SKM-1 (cell line): ENCODE data around the gene ADO.

Experiments used
- DNase-seq: peaks from one replicate; lab custom pipeline; 2025; ENCODE audit not compliant: unreplicated experiment; lab: John Stamatoyannopoulos, UW

Gene ADO

DNA sequence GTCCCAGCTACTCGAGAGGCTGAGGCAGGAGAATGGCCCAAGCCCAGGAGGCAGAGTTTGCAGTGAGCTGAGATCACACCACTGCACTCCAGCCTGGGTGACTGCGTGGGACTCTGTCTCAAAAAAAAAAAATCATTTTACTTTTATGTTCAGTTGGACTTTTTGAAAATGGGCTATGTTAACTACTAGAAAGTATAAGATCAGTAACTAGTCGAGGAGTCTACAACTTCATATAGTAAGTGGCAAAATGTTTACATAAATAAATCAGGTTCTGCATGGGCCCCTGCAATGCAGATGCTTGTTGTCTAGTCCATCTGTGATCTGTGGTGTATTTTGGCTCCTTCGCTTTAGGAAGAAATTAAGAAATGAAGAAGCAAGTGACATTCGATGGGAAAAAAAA lies 12.3 kb upstream of the ADO start:
- no peak for DNase-seq

DNA sequence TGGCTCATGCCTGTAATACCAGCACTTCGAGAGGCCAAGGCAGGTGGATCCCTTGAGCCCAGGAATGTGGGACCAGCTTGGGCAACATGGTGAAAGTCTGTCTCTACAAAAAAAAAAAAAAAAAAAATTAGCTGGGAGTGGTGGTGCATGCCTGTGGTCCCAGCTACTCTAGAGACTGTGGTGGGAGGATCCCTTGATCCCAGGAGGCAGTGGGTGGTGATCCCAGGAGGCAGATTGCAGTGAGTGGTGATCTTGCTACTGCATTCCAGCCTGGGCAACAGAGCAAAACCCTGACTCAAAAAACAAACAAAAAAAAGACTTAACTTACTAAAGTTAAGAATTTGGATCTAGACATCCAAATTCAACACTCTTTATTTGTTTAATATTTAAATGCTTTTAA lies 10.2 kb upstream of the ADO start:
- DNase-seq = no peak

DNA sequence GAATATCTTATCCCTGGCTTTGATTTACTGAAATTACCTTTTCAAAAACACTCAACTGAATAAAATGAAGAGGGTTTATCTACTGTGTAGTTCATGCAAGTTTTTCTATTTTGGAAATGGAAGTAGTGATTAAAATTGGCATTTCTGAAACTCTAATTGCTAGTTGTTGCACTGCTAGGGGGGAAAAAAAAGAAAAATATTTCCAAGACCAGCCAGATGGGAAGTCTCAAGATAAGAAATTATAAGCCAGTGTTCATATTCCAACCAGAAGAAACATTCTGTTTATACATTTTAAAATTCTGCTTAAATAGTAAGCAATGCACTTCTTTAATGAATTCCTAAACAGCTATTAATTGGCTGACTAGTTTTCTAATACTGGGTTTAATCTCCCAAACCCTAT lies 9.4 kb upstream of the ADO start:
- DNase-seq = no peak

DNA sequence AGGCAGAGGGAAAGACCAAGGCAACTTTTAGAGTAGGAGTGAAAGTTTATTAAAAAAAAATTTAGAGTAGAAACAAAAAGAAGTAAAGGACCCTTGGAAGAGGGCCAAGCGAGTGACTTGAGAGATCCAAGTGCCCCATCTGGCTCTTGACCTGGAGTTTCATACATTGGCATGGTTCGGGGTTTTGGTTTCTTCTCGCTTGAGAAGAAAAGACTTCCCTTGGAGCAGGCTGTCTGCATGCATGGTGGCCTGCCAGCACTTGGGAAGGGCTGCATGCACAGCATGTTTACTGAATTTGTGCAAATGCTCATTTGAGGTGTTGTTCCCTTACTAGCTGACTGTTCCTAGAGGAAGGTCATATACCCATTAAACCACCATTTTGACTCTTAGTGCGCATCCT lies 8.8 kb upstream of the ADO start:
- no peak for DNase-seq

DNA sequence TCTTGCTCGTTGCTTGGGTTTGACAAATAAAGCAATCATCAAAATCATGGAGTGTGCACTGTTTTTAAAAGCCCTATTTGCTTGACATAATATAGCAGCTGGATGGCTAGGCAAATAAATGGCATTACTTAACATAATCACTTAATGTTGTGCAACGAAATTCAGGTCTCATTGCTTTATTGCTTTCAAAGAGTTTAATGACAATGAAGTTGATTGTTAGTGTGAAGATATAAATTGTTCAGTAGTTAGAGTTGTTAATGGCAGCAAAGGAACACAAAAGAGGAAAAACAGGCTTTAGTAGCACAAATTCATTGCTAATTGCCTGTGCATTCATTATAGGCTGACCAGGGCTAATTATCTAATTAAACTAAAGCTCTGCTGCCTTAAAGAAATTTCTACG lies 7.6 kb upstream of the ADO start:
- DNase-seq = no peak

DNA sequence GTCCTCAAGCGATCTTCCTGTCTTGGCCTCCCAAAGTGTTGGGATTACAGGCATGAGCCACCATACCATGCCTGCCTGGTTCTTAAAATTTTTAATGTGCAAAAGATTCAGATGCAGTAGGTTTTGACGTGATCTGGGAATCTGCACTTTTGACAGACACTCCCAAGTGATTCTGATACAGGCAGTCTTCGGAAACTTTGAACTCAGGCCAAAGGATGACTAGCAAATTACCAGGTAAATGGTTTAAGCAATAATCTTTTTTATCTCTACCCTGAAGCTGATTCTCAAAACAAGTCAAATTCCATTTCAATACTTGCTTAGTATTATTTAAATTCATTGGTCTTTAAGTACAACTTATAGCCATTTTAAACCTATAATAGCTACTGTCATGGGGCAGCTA lies 2.6 kb upstream of the ADO start:
- DNase-seq = no peak

DNA sequence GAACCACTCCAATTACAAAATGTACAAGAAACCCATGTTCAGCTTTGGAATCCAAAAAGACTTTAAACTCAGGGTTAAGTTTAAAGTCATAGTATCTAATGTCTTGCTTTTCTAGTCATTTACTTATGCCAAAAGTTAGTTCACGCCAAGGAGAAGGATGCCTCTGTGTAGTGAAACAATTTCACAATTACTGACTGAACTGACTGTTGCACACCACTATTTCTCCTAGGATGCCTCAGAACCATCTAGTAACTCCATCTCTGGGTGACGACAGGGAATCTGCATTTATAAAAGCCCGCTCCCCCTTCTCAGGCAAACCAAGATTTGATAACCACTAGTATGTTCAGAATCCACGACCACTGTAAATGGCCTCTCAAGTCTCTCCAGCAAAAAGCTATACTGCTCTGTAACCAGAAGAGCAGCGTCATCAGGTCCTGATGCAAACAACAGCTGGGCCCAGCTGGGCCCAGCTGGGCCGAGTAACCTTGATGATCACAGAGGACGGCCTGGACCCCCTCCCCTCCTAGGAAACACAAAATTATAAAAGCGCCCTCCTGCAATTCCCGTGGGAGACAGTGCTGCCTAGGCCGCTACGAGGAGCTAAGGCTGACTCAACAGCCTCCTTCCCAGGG lies 680 bp upstream of the ADO start:
- no peak for DNase-seq

DNA sequence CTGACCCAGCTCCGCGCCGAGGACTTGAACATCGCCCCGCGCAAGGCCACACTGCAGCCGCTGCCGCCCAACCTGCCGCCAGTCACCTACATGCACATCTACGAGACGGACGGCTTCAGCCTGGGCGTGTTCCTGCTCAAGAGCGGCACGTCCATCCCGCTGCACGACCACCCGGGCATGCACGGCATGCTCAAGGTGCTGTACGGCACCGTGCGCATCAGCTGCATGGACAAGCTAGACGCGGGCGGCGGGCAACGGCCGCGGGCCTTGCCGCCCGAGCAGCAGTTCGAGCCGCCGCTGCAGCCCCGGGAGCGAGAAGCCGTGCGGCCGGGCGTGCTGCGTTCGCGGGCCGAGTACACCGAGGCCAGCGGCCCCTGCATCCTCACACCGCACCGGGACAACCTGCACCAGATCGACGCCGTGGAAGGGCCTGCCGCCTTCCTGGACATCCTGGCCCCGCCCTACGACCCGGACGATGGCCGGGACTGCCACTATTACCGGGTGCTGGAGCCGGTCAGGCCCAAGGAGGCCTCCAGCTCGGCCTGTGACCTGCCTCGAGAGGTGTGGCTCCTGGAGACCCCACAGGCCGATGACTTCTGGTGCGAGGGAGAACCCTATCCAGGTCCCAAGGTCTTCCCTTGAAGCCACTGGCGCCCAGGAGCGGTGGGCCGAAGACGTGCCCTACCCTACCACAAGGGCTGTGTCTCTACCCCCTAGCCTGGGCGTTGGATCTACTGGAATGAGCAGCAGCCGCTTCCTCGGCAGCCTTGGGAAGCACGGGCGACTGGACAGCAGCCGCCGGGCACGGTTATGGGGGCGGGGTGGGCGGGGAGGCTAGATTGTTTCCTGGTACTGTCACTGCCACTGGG lies 945 bp downstream of the ADO start:
- no peak for DNase-seq

DNA sequence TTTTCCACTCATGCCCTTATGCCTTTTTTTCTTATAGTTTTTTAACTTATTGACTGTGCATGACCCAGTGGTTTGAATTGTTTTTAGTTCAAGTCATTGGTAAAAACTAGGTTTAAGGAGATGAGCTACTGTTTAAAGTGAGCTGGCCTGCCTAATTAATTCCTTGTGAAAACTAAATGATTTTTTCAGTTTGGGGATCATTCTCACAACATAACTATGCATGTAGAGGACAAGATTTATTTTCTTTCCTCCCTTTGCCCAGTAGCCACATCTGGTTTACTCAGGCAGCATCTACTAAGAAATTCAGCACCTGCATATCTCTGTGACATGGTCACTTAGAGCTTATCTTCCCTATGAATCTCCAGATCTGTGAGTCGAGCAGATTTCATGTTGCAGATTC lies 1.7 kb downstream of the ADO start:
- DNase-seq = no peak

DNA sequence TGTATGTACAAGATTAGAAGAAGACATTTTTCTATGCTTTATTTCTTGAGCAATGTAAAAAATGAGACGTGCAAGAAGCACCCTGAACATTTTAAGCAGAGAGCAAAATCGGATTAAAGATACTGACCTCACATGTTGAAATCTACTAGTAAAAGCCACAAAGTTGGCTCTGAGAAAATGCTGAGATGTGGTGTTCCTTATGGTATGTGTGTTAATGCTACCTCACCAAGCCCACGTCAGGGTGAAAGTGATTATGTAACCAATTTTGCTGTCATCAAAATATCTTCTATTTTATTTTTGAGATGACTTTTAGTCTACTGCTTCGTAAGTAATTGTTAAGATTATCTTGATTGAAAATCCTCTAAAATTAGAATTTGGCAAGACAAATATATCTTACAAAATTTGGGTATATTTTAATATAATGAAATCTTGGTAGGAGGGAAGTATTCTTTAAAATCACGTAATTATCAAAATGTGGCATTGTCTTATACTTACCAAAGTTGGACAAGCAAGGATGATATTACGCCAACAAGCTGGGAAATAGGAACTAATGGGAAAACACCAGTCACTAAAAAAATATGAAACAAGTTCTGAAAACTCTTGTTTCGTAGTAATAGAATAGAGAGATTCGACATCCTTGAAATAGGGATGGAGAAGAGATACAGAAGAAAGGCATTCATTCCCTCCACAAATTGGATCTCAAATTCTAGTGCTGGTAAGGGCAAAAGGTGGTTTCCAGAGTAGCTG lies 5.8 kb downstream of the ADO start:
- DNase-seq = no peak

DNA sequence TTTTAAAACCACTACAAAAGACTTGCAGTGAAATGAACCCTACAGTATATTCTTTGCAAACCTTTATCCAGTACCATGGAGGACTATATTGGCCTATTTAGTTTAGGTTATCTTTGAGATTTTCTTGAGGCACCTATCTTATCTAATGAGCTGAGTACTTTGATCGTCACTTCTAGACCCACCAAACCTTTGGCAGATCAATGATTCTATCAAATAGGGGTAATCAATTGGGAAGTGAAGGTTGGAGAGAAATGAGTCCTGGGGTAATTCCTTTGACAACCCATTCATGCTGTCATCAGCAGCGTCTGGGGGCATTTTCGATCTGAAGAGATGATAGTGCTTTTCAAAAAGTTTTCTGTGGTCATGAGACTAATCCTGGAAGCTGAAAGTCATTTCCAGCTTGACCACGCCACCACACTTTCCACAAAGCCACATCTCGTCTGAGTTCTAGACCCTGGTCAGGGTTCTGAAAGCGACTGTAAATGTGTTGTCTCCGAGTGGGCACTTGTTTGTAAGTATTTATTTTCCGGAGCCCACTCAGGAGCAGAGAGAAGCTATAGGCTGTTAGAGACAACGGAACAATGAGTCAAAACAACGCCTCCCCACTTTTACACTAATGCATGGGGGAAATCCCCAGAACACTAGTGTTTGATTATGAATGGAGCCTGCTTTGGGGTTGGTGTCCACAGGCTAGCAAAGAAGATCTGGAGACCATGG lies 6.8 kb downstream of the ADO start:
- no peak for DNase-seq

DNA sequence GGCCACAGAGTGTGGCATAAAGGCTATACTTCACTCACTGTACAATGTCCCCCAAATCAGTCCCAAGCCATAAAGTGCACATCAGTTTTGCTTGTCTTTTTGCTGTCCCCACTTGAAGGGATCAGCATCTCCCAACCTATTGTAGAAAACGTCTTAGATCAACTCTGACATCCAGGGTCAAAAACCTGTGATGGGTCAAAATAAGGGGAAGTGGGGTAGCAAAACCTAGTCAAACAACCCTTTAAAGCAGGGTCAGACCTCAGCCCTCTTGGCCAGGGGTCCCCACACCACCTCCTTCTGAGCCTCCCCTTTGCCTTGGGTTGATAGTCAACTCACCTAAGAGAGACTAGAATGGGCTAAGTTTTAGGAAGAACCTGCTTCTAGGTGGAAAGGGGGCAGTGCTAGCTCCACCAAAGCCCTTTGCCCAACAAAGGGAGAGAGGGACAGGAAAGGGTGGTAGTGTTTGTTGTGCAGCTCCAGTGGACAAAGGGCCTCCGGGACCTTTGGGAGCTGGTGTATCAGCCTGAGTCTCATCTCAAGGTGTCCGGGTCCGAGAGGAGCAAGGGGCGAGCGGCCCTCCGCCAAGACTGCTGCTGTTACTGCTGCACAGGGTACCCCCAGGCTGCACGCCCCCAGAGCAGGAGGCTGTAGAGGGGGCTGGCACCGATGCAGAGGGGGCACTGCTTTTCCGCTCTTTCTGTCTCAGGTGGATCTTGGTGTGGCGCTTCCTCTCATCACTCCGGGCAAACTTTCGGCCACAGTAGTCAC lies 8.3 kb downstream of the ADO start:
- DNase-seq = no peak

DNA sequence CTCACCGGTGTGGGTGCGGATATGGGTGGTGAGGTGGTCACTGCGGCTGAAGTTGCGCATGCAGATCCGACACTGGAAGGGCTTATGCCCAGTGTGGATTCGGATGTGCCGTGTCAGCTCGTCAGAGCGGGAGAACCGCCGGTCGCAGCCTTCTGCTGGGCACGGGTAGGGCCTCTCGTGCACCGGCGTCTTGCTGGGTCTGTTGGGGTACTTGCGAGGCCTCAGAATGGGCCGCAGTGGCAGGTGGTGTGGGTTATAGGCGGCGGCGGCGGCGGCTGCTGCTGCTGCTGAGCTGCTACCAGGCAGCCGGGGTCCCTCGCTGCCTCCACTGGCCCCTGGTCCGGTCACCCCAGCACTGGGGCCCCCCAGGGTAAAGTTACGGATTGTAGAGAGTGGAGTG lies 8.9 kb downstream of the ADO start:
- DNase-seq = no peak

DNA sequence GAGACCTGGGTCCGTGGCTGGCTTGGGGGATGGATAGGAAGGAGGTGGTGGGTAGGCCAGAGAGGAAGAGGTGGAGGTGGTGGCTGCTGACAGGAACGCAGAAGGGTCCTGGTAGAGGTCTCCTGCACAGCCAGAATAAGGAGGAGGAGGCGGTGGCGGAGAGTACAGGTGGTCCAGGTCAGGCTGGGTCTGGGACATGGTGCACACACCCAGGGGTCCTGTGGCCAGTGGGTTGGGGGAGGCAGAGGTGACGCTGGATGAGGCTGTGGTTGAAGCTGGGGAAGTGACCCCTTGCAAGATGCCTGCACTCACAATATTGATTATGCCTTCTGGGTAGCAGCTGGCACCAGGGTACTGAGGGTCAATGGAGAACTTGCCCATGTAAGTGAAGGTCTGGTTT lies 9.5 kb downstream of the ADO start:
- DNase-seq = no peak

DNA sequence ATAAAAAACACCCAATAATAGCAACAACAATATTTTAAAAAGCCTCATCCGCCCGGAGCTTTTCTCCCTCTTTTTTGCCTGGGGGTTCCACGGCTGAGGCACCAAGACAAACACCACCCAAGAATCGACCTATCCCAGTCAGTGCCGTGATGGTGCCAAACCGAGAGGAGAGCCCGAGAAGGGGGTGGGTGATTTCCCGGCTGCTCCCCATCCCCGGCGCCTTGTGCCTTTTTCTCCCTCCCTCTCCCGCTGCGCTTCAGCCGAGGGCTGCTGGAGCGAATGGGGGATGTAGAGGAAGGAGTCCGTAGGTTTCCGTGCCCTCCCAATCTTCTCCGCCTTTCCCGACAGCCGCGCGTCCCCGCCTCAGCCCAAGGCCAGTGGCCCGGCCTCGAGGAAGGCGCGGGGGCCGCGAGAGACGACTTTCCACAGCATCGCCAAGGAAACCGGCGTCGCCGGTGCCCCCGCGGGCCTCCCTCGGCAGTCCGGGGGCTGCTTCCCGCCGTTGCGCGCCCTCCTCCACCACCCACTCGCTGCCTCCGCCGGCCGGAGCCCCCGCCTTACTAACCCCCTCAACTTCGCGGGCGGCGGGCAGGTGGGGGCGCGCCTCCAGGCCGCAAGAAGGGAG lies 10.3 kb downstream of the ADO start:
- DNase-seq = no peak

DNA sequence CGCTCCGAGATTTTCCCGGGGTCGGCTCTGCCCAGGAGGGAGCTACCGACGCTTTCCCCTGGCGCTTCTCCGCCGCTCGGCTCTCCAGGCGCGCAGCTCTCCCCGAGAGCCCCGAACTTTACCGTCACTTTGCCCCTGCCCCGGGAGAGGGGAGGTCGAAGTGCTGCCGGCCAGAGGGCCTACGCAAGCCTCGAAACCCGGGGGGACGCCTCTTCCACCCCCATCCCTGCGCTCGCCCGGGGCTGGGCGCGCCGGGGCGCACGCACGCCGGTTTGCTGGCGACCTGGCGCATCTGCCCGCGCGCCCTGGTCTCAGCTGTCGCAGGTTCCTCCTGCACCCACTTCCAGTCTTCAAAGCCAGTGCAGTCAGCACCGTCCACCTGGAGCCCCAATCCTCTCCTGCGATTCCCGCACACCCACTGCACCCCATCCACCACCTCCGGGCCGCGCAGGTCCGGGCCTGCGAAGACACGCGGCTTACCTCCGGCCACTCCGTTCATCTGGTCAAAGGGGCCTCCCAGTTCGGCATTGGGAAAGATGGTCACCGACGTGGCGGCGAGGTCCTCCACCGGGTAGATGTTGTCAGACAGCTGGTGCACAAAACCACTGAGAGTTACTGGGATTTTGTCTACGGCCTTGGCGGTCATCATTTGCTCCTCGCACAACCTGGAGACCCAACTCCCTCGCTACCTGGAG lies 11.0 kb downstream of the ADO start:
- no peak for DNase-seq

DNA sequence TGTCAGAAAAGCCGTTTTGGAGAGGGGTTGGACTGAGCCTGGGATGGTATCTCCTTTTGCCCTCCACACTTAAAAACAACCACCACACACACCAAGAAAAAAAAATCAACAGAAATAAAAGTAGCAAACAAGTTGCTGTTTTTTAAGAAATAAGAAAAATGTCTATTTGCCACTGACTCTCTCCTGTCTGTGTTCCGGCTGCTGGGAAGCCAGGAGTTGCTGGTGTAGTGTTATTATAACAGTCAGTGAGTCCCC lies 11.5 kb downstream of the ADO start:
- DNase-seq = no peak

DNA sequence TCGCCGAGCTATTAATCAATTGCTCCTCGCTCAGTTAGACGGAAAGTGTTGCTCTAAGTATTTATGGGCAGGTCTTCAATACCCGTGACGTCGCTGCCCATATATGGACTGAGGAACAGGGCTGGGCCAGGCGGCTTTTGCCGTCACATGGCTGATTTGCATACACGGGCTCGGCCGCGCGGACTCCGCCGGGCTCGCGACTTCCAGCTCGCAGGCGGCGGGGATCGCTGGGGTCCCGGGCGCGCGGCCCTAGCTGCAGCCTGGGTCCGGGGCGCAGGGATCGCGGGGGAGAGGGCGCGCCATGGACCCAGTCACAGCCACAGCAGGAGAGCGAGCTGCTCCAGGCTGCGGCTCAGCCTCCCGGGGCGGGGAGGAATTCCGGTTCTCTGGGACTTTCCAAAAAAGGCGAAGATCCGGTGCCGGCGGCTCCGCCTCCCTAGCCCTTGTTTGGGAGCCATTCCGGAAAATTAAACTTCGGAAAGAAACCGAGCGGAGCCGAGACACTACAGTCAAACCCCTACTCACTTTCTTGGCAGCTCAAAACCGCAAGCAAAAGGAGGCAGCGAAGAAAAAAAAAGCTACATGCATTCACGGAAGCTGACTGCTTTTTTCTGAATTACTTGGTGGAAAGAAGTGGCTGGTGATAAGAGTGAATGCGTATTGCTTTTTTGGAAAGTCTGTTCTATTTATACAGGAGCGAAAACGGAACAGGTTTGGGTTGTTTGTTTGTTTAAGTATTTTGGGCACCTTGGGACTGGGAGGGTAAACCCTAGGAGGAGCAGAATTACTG lies 12.0 kb downstream of the ADO start, which contains the start of gene EGR2:
Gene EGR2 (minus strand): TSS at position 36 of the 790 bp plus-strand sequence. CDS start 337 bp downstream, outside the sequence.
- DNase-seq = peak; percentile 81
